CD8-positive, alpha-beta memory T cell (primary cell): Measurements from ENCODE around the gene CCDC60. TPM values are rescaled to one million over a fixed set of nuclear protein-coding genes. Genes with fewer than 3 reads are reported as not detected.

Experiments used
- CTCF ChIA-PET: fragments of 350-600 bp; sonication (Branson Sonifier 250); formaldehyde crosslinking; loops from one replicate; lab custom pipeline; 2021; ENCODE audit warnings: antibody characterized with exemption; lab: Charles Lee
- POLR2A ChIA-PET: fragments of 350-600 bp; sonication (Branson Sonifier 250); formaldehyde crosslinking; loops from one replicate; lab custom pipeline; 2021; ENCODE audit warnings: antibody characterized with exemption; lab: Charles Lee
- DNase-seq, 5 donors: peaks; one replicate each; pipeline versions ENCODE4 v3.0.0 to v3.0.0-alpha.2; 2020 to 2022; ENCODE audit warnings: mixed read lengths in 1 of 5
- H3K27ac ChIP-seq: one replicate; pipeline ENCODE4 v1.7.0; 2013; ENCODE audit warnings: low read depth, mild to moderate bottlenecking, low read length, moderate library complexity
- H3K27me3 ChIP-seq: 2 replicates; pipeline ENCODE4 v1.7.0; 2013; ENCODE audit warnings: low read length, mild to moderate bottlenecking; ENCODE audit not compliant: insufficient read depth, poor library complexity, severe bottlenecking
- H3K36me3 ChIP-seq: 2 replicates; pipeline ENCODE4 v1.7.0; 2013; ENCODE audit warnings: mild to moderate bottlenecking, low read length, moderate library complexity; ENCODE audit not compliant: insufficient read depth
- H3K4me1 ChIP-seq: 2 replicates; pipeline ENCODE4 v1.7.0; 2013; ENCODE audit warnings: mild to moderate bottlenecking, low read length, moderate library complexity; ENCODE audit not compliant: insufficient read depth
- H3K4me3 ChIP-seq: 2 replicates; pipeline ENCODE4 v1.7.0; 2013; ENCODE audit warnings: mild to moderate bottlenecking, low read length
- H3K9me3 ChIP-seq: 2 replicates; pipeline ENCODE4 v1.7.0; 2013; ENCODE audit warnings: mild to moderate bottlenecking, low read length
- H3K27ac Mint-ChIP-seq, 8 donors: one replicate each; pipeline ENCODE4 v1.8.0; 2020 to 2021; ENCODE audit warnings: mixed read lengths in 8 of 8, mild to moderate bottlenecking in 6 of 8, inconsistent platforms in 3 of 8, moderate library complexity in 3 of 8
- H3K27me3 Mint-ChIP-seq, 2 donors: one replicate each; pipeline ENCODE4 v1.8.0; 2020 to 2021; ENCODE audit warnings: mixed read lengths in 2 of 2, mild to moderate bottlenecking in 1 of 2, moderate library complexity in 1 of 2
- H3K36me3 Mint-ChIP-seq, 3 donors: one replicate each; pipeline ENCODE4 v1.8.0; 2020 to 2021; ENCODE audit warnings: mixed read lengths in 3 of 3, inconsistent platforms in 1 of 3, mild to moderate bottlenecking in 1 of 3
- H3K4me1 Mint-ChIP-seq, 3 donors: one replicate each; pipeline ENCODE4 v1.8.0; 2020 to 2021; ENCODE audit warnings: mixed read lengths in 3 of 3, inconsistent platforms in 1 of 3, mild to moderate bottlenecking in 1 of 3
- H3K4me3 Mint-ChIP-seq, 7 donors: one replicate each; pipeline ENCODE4 v1.8.0; 2020 to 2021; ENCODE audit warnings: mixed read lengths in 7 of 7, mild to moderate bottlenecking in 6 of 7, moderate library complexity in 4 of 7, inconsistent platforms in 2 of 7
- H3K9me3 Mint-ChIP-seq, 5 donors: one replicate each; pipeline ENCODE4 v1.8.0; 2020 to 2022; ENCODE audit warnings: mixed read lengths in 5 of 5, mild to moderate bottlenecking in 3 of 5, moderate library complexity in 2 of 5, inconsistent platforms in 1 of 5
- polyA plus RNA-seq: library from polyadenylated mRNA; unstranded; fragments of 300-500 nt; fragmentation: Illumina TruSeq; gene quantifications from one replicate; pipeline ENCODE4 v1.2.3, GENCODE V29; 2021
- total RNA-seq, 2 experiments: library from RNA; stranded (reverse); gene quantifications; one replicate each; pipeline ENCODE4 v1.2.3, GENCODE V29; 2021

The CCDC60 gene
- total and polyA plus RNA-seq, 3 experiments from 2014 or later, result not detected

GRCh38 chr12:119398190-119398589 is 63.7 kb downstream of the CCDC60 start:
- Histone ChIP-seq H3K36me3 (no peaks in the 10 kb centered on the region), H3K4me3 (no peak overlapping the region), H3K4me1 (no peaks in the 10 kb centered on the region), H3K9me3 (no peaks in the 10 kb centered on the region), H3K27me3 (no peaks in the 10 kb centered on the region), H3K27ac (no peak overlapping the region)
- H3K4me3 Mint-ChIP-seq, result no peak overlapping the region
- CTCF ChIA-PET, result no interaction called here
- no peak overlapping the region for H3K27ac Mint-ChIP-seq
- H3K4me1 Mint-ChIP-seq, result no peaks in the 10 kb centered on the region
- H3K27me3 Mint-ChIP-seq, result peaks cover 7 to 9% of the 10 kb centered on the region in 2 donors
- no peak for DNase-seq
- POLR2A ChIA-PET, result no interaction called here
- peaks cover 0 to 3% (median 0%) of the 10 kb centered on the region in 5 donors for H3K9me3 Mint-ChIP-seq
- H3K36me3 Mint-ChIP-seq, result no peaks in the 10 kb centered on the region

- H3K4me3 Mint-ChIP-seq, result no peak overlapping the region
- CTCF ChIA-PET, result no interaction called here
Measured at GRCh38 chr12:119399301-119399700, 64.8 kb downstream of the CCDC60 start.

DNA sequence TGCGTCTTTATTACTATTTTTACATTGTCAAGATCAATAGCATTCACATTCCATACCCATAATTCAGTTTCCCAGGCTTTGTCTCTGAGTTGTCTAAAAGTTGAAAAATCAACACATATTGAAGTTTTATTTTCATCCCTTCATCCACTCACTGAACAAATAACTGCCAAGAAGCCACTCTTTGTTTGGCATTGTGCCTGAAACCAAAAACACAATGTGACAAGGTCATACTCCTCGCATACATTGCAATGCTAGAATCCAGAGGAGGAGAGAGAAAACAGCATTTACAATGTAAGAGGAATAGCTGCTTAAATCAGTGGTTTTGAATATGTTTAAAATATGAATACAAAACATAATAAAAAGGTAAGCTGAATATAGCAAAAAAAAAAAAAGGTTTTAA is 71.8 kb downstream of the CCDC60 start:
- Mint-ChIP-seq H3K27me3 (peaks cover 9 to 15% of the 10 kb centered on the region in 2 donors), H3K27ac (no peak overlapping the region), H3K36me3 (no peaks in the 10 kb centered on the region), H3K4me1 (no peaks in the 10 kb centered on the region), H3K4me3 (no peak overlapping the region), H3K9me3 (peaks cover 0 to 2% (median 0%) of the 10 kb centered on the region in 5 donors)
- no peak for DNase-seq
- Histone ChIP-seq H3K27me3 (no peaks in the 10 kb centered on the region), H3K36me3 (no peaks in the 10 kb centered on the region), H3K27ac (no peak overlapping the region), H3K9me3 (no peaks in the 10 kb centered on the region), H3K4me1 (no peaks in the 10 kb centered on the region), H3K4me3 (no peak overlapping the region)
- ChIA-PET CTCF (no interaction called here), POLR2A (no interaction called here)

More at GRCh38 chr12:119399301-119399700, 64.8 kb downstream of the CCDC60 start:
- Mint-ChIP-seq H3K4me1 (no peaks in the 10 kb centered on the region), H3K27ac (no peak overlapping the region), H3K9me3 (peaks cover 0 to 3% (median 0%) of the 10 kb centered on the region in 5 donors), H3K36me3 (no peaks in the 10 kb centered on the region), H3K27me3 (peaks cover 7 to 9% of the 10 kb centered on the region in 2 donors)
- no peak overlapping the region for H3K4me3 ChIP-seq
- DNase-seq, result no peak
- no peak overlapping the region for H3K27ac ChIP-seq
- H3K36me3 ChIP-seq, result no peaks in the 10 kb centered on the region
- POLR2A ChIA-PET, result no interaction called here
- no peaks in the 10 kb centered on the region for H3K9me3 ChIP-seq
- H3K4me1 ChIP-seq, result no peaks in the 10 kb centered on the region
- no peaks in the 10 kb centered on the region for H3K27me3 ChIP-seq

DNA sequence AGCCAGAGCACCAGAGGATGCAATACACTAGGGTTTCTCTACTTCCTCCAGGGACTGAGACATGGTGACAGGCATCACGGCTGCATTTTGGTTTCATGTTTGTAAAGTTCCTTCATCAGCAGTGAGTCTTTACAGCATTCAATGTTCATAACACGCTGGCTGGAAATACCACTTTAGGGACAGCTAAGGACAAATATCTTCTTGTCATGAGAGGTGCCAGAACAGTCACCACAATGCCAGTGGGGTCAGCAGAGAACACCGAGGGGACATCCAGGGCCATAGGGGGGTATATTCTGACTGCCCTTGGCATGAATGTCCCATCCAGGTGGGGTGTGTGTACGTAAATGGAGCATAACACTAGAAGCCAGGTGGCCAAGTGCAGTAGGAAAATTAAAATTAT is 72.3 kb downstream of the CCDC60 start:
- peaks cover 0 to 2% (median 1%) of the 10 kb centered on the region in 5 donors for H3K9me3 Mint-ChIP-seq
- H3K4me3 Mint-ChIP-seq, result no peak overlapping the region
- CTCF ChIA-PET, result no interaction called here
- Histone ChIP-seq H3K36me3 (no peaks in the 10 kb centered on the region), H3K4me3 (no peak overlapping the region), H3K4me1 (no peaks in the 10 kb centered on the region), H3K27me3 (no peaks in the 10 kb centered on the region), H3K9me3 (no peaks in the 10 kb centered on the region), H3K27ac (no peak overlapping the region)
- H3K27ac Mint-ChIP-seq, result no peak overlapping the region
- DNase-seq, result no peak
- H3K36me3 Mint-ChIP-seq, result no peaks in the 10 kb centered on the region
- POLR2A ChIA-PET, result no interaction called here
- peaks cover 9 to 15% of the 10 kb centered on the region in 2 donors for H3K27me3 Mint-ChIP-seq
- H3K4me1 Mint-ChIP-seq, result no peaks in the 10 kb centered on the region

DNA sequence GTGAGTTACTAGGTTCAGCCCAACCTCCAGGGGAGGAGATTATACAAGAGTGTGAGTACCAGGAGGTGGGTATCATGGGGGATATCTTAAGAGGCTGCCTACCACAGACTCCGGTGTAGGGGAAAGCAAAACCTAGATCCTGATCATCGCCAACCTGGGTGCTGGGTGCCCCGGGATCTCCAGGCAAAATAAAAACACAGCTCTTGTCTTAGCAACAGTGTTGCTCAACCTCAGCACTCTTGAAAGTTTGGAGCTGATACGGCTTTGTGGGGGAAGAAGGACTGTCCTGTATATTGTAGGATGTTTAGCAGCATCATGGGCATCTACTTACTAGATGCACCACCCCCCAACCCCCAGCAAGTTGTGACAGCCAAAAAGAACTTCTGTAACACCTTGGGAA is 74.5 kb downstream of the CCDC60 start:
- Mint-ChIP-seq H3K36me3 (no peaks in the 10 kb centered on the region), H3K27ac (no peak overlapping the region), H3K9me3 (peaks cover 0 to 5% (median 2%) of the 10 kb centered on the region in 5 donors), H3K4me3 (no peak overlapping the region), H3K4me1 (peaks cover 0 to 6% (median 4%) of the 10 kb centered on the region in 3 donors), H3K27me3 (peaks cover 12 to 20% of the 10 kb centered on the region in 2 donors)
- POLR2A ChIA-PET, result no interaction called here
- H3K27me3 ChIP-seq, result no peaks in the 10 kb centered on the region
- no peaks in the 10 kb centered on the region for H3K36me3 ChIP-seq
- CTCF ChIA-PET, result no interaction called here
- DNase-seq, result no peak
- H3K4me3 ChIP-seq, result no peak overlapping the region
- H3K27ac ChIP-seq, result no peak overlapping the region
- no peaks in the 10 kb centered on the region for H3K9me3 ChIP-seq
- H3K4me1 ChIP-seq, result no peaks in the 10 kb centered on the region

DNA sequence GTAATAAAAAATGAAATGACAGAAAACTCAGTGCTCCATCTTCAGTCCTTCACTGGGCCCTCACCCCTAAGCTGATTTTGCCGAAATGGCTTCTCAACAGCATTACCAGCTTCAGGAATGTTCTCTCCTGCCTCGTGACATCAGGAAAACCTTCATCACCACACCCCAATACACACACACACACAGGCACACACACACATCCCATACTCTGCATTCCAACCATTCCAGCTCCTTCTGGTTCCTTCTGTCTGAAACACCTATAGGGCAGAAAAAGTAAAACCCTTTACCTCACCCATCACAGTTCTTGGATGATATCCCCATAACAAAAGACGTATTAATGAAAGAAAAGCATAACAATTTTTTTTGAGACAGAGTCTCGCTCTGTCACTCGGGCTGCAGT is 75.9 kb downstream of the CCDC60 start:
- H3K27me3 Mint-ChIP-seq, result peaks cover 13 to 24% of the 10 kb centered on the region in 2 donors
- Histone ChIP-seq H3K4me3 (no peak overlapping the region), H3K9me3 (no peaks in the 10 kb centered on the region), H3K27me3 (no peaks in the 10 kb centered on the region), H3K4me1 (no peaks in the 10 kb centered on the region), H3K36me3 (no peaks in the 10 kb centered on the region), H3K27ac (no peak overlapping the region)
- DNase-seq, result no peak
- H3K4me3 Mint-ChIP-seq, result no peak overlapping the region
- peaks cover 0 to 5% (median 2%) of the 10 kb centered on the region in 5 donors for H3K9me3 Mint-ChIP-seq
- H3K36me3 Mint-ChIP-seq, result no peaks in the 10 kb centered on the region
- CTCF ChIA-PET, result no interaction called here
- H3K27ac Mint-ChIP-seq, result no peak overlapping the region
- POLR2A ChIA-PET, result no interaction called here
- peaks cover 0 to 6% (median 4%) of the 10 kb centered on the region in 3 donors for H3K4me1 Mint-ChIP-seq

- Histone ChIP-seq H3K27ac (no peak overlapping the region), H3K36me3 (no peaks in the 10 kb centered on the region), H3K4me1 (no peaks in the 10 kb centered on the region), H3K4me3 (no peak overlapping the region), H3K27me3 (no peaks in the 10 kb centered on the region), H3K9me3 (no peaks in the 10 kb centered on the region)
- Mint-ChIP-seq H3K27ac (no peak overlapping the region), H3K36me3 (no peaks in the 10 kb centered on the region), H3K9me3 (peaks cover 0 to 5% (median 2%) of the 10 kb centered on the region in 5 donors), H3K27me3 (peaks cover 17 to 19% of the 10 kb centered on the region in 2 donors), H3K4me3 (no peak overlapping the region), H3K4me1 (peaks cover 0 to 6% (median 4%) of the 10 kb centered on the region in 3 donors)
- POLR2A ChIA-PET, result no interaction called here
- no peak for DNase-seq
- CTCF ChIA-PET, result no interaction called here
Measured at GRCh38 chr12:119412306-119412705, 77.8 kb downstream of the CCDC60 start.

DNA sequence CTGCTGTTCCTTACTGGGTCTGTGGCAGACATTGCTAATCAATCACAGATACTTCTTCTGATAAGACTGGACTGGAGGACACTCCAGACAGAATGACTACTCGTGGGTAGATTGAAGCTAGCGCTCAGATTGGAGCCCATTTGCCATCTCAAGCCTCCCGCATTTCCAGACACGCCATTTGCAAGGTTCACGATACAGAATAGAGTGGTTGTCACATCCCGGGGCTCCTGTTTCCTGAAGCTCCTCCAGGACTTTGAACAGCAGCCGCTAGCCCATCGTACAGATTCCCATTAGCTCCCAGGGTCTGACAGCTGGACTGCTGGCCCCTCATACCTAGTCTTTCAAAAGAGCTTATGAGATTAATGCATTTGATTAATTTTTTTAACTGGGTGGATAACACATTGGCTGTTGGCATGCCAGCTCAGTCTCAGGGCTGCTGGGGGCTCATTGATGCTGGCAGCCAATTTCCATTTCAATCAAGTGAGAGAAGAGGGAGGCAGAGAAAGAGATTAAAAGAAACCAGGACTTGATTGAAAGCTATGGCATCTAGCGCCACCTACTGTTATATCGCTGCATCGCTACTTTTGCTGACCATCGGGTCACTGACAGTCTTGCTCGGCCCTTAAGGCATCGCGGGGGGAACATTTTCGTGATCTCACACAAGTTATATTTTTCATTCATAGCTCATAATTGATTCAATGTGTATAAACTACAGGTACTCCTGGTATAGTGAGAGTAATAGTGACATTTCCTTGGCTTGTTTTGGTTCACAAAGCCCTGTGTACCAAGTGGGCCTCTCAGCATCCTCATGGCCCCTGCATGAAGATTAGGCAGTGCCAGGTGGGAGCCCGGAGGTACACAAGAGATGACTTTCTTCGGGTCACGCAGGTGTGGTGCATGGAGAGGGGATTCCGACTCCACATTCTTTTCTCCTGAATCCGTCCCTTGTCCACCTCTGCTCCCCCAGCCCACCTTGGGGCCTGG is 78.6 kb downstream of the CCDC60 start:
- ChIA-PET CTCF (no interaction called here), POLR2A (no interaction called here)
- peaks cover 0 to 5% (median 2%) of the 10 kb centered on the region in 5 donors for H3K9me3 Mint-ChIP-seq
- DNase-seq, result no peak
- peaks cover 0 to 6% (median 4%) of the 10 kb centered on the region in 3 donors for H3K4me1 Mint-ChIP-seq
- H3K27ac Mint-ChIP-seq, result no peak overlapping the region
- H3K27me3 Mint-ChIP-seq, result peaks cover 17 to 21% of the 10 kb centered on the region in 2 donors
- H3K4me1 ChIP-seq, result no peaks in the 10 kb centered on the region
- H3K36me3 Mint-ChIP-seq, result no peaks in the 10 kb centered on the region
- H3K4me3 ChIP-seq, result no peak overlapping the region
- H3K27me3 ChIP-seq, result no peaks in the 10 kb centered on the region
- no peaks in the 10 kb centered on the region for H3K36me3 ChIP-seq
- H3K9me3 ChIP-seq, result no peaks in the 10 kb centered on the region
- H3K27ac ChIP-seq, result no peak overlapping the region
- no peak overlapping the region for H3K4me3 Mint-ChIP-seq
